Peyer's patch (tissue), 4 donors: Measurements from ENCODE around the gene SSU72. TPM values are rescaled to one million over a fixed set of nuclear protein-coding genes. Genes with fewer than 3 reads are reported as not detected.
A peak's percentile ranks its signal among the peaks of the same experiment; 100 is the strongest.

Source experiments
- DNase-seq, 3 donors: peaks; one replicate each; pipeline ENCODE4 v3.0.0-alpha.2; 2017 to 2019
- H3K27ac ChIP-seq, 4 donors: fragments of 200-600 bp; sonication (generic); one replicate each; pipeline ENCODE4 v1.5.1; 2016 to 2019
- H3K27me3 ChIP-seq, 2 donors: fragments of 200-600 bp; sonication (generic); one replicate each; pipeline ENCODE4 v1.5.1; 2019
- H3K36me3 ChIP-seq, 3 donors: fragments of 200-600 bp; sonication (generic); one replicate each; pipeline ENCODE4 v1.5.1; 2016 to 2019
- H3K4me1 ChIP-seq, 4 donors: fragments of 200-600 bp; sonication (generic); one replicate each; pipeline ENCODE4 v1.5.1; 2016 to 2019
- H3K4me3 ChIP-seq, 4 donors: fragments of 200-600 bp; sonication (generic); 1 replicate in 3 of 4; 2 replicates in 1 of 4; pipeline ENCODE4 v1.5.1; 2016 to 2019; ENCODE audit warnings: mild to moderate bottlenecking in 1 of 4
- H3K9me3 ChIP-seq, 4 donors: fragments of 200-600 bp; sonication (generic); one replicate each; pipeline ENCODE4 v1.5.1; 2016 to 2019; ENCODE audit warnings: mild to moderate bottlenecking in 1 of 4
- POLR2A ChIP-seq, 2 donors: fragments of 450-650 bp; IDR thresholded peaks; one replicate each; pipeline ENCODE4 v1.5.1; 2017; ENCODE audit warnings: antibody characterized with exemption in 2 of 2, mild to moderate bottlenecking in 2 of 2, moderate library complexity in 2 of 2
- total RNA-seq, 4 donors: library from RNA; depleted of rRNA; stranded (reverse); fragments of >200 nt; gene quantifications; one replicate each; pipeline ENCODE4 v1.1.0, GENCODE V29; 2016
- TF ChIP-seq, protein P1 (sequence below), 6 experiments: fragments of 450-650 bp in 4 of 6; fragments of 200-600 bp in 2 of 6; sonication (generic) in 1 of 6; IDR thresholded peaks; one replicate each; pipeline ENCODE4 v1.5.1; 2017 to 2019; ENCODE audit warnings: antibody characterized with exemption in 6 of 6, mild to moderate bottlenecking in 3 of 6, moderate library complexity in 1 of 6

SSU72 gene
- total RNA-seq, 4 donors from 2014 or later, result 146 to 182 (median 163) TPM

DNA sequence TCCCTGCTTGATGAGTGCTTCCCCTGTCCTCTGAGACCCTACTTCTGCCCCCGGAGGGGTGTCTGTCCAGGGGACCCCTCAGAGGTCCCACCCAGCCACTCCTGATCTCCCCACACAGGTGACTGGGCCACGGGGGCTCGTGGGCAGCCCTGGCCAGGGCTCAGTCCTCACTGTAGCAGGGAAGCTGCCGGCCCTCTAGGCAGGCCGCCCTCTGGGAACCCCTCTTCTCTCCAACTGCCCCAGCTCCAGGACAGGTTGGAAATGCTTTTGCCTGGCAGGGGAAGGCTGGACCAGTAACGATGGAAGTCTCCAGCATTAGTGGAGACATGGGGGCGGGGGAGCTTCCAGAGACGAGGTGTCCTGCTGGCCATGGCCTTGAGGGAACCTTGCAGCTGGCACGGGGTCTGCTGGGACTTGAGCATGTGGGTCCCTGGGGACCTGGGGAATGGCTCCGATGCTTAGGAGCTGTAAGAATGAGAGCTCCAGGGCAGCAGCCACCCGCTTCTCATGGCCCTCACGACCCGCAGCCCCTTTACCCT is 28.4 kb upstream of the SSU72 start:
- Histone ChIP-seq H3K36me3 (no peaks in the 10 kb centered on the region), H3K4me3 (no peak overlapping the region), H3K27me3 (peaks cover 0 to 10% of the 10 kb centered on the region in 2 donors), H3K9me3 (no peaks in the 10 kb centered on the region), H3K27ac (no peak overlapping the region), H3K4me1 (peaks cover 0 to 15% (median 6%) of the 10 kb centered on the region in 4 donors)
- TF ChIP-seq POLR2A (IDR thresholded peaks at IDR 0.05), result no peak
- TF ChIP-seq, protein P1, sequence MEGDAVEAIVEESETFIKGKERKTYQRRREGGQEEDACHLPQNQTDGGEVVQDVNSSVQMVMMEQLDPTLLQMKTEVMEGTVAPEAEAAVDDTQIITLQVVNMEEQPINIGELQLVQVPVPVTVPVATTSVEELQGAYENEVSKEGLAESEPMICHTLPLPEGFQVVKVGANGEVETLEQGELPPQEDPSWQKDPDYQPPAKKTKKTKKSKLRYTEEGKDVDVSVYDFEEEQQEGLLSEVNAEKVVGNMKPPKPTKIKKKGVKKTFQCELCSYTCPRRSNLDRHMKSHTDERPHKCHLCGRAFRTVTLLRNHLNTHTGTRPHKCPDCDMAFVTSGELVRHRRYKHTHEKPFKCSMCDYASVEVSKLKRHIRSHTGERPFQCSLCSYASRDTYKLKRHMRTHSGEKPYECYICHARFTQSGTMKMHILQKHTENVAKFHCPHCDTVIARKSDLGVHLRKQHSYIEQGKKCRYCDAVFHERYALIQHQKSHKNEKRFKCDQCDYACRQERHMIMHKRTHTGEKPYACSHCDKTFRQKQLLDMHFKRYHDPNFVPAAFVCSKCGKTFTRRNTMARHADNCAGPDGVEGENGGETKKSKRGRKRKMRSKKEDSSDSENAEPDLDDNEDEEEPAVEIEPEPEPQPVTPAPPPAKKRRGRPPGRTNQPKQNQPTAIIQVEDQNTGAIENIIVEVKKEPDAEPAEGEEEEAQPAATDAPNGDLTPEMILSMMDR (IDR thresholded peaks at IDR 0.05), result no peak
- no peak for DNase-seq

DNA sequence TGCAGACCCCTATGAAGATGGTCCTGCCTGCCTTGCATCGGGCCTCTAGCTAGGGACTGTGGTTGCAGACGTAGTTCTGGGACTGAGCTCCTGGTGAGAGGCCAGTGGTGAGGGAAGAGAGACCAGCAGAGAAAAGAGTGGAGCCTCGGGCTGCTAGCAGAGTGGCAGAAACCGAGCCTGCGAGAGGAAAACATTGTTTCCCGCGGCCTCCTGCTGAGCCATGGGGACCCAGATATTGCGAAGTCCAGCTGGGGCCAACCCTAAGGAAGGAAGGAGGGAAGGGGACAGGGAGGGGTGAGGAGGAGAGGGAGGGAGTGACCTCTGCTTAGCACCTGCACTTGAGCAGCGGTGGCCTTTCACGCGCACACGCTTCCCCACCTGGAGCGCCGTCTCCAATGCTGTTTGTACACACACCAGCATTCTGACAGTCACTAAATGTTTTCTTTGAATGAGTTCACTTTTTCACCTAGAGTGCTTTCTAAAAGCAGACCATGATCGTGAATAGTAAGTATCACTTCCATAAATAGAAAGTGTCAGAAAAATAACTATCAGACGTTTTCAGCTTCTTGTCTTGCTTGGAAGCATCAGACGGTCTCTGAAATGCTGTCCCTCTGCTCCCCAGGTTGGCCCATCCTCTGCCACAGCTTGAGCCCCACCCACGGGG is 27.8 kb upstream of the SSU72 start:
- H3K27ac ChIP-seq, result no peak overlapping the region
- H3K36me3 ChIP-seq, result no peaks in the 10 kb centered on the region
- H3K4me1 ChIP-seq, result peaks cover 0 to 21% (median 6%) of the 10 kb centered on the region in 4 donors
- TF ChIP-seq, protein P1 (IDR thresholded peaks at IDR 0.05), result no peak
- TF ChIP-seq POLR2A (IDR thresholded peaks at IDR 0.05), result no peak
- H3K27me3 ChIP-seq, result peaks cover 0 to 10% of the 10 kb centered on the region in 2 donors
- no peaks in the 10 kb centered on the region for H3K9me3 ChIP-seq
- no peak overlapping the region for H3K4me3 ChIP-seq
- DNase-seq, result no peak

DNA sequence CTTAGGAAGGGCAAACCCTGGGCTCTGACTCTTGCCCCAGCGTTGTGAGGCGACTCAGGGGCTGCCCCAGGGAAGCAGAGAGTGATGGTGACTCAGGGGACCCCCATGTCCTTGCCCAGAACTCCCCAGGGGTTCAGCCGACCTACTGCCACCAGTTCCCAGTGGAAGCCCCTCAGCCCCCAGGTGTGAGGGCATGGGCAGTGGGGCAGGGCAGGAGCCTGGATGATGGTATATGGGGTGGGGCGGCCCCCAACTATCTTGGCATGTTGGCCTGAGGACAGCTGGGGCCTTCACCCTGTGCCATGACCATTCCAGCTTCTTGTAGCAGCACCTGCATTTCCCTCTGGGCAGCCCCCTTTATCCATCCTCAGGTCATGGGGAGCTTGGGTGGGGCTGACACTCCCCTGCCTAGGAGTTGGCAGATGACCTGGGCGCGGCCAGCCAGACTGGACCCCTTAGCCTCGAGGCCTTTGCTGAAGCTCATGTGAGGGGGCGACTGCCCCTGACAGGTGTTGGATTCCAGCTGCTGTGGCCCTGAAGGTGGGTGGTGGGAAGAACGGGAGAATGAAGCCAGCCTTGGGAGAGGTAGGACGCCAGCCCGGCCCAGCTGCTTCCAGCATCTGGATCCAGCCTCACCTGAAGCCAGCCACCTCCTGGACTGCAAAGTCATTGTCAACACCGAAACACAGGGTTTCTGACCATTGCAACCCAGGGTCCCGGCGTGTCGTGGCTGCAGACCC is 27.1 kb upstream of the SSU72 start:
- no peaks in the 10 kb centered on the region for H3K9me3 ChIP-seq
- TF ChIP-seq POLR2A (IDR thresholded peaks at IDR 0.05), result no peak
- TF ChIP-seq, protein P1 (IDR thresholded peaks at IDR 0.05), result no peak
- H3K36me3 ChIP-seq, result no peaks in the 10 kb centered on the region
- no peak overlapping the region for H3K27ac ChIP-seq
- DNase-seq, result no peak
- H3K4me1 ChIP-seq, result peaks cover 0 to 22% (median 6%) of the 10 kb centered on the region in 4 donors
- H3K4me3 ChIP-seq, result no peak overlapping the region
- peaks cover 0 to 14% of the 10 kb centered on the region in 2 donors for H3K27me3 ChIP-seq

DNA sequence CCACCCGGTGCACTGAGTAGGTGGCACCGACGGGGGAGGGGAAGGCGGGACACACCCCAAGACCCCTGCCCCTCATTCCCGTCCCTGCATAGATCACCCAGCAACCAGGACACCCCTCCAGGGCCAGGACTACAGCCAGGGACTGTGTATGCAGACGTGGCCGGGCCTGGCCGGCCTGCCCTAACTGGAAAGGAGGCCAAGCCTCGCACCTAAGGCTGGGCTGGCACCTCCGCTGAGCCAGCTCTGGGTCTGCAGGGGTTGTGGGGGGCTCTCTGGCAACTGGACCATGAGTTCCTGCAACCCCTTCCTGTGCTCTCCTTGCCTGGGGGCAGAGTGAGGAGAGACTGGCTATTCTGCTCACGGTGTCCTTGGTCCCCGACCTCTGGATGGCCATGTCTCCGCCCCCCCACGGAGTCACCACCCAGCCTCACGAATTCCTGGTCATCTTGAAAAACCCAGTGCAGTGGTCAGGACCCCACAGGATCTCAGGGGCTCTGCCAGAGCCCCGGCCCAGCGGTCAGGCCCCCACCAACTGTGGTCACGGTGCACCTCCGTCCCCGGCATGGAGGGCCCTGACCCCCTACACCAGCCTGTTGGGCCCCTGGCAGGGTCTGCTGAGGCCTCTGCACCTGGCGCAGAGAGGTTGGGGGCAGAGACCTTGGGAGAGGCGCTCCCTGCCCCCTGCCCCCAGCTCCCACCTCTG is 26.3 kb upstream of the SSU72 start:
- H3K36me3 ChIP-seq, result no peaks in the 10 kb centered on the region
- H3K9me3 ChIP-seq, result no peaks in the 10 kb centered on the region
- TF ChIP-seq, protein P1 (IDR thresholded peaks at IDR 0.05), result no peak
- no peak for TF ChIP-seq POLR2A (IDR thresholded peaks at IDR 0.05)
- peak overlapping the region in 1 of 4 donors; percentile 59 for H3K4me3 ChIP-seq
- H3K4me1 ChIP-seq, result peaks cover 0 to 22% (median 6%) of the 10 kb centered on the region in 4 donors
- no peak overlapping the region for H3K27ac ChIP-seq
- peak in 1 of 3 donors; percentile 45 for DNase-seq
- peaks cover 0 to 14% of the 10 kb centered on the region in 2 donors for H3K27me3 ChIP-seq
